Measurements from ENCODE around the gene VEGFC.

Gene VEGFC

GRCh38 chr4:176741253-176741652, 51.5 kb downstream of the VEGFC start:
- DNase-seq (ENCODE audit: insufficient read length, low spot score) = no peak
- FAIRE-seq = no peak
- no peak for TF ChIP-seq TAF1 (IDR thresholded peaks at IDR 0.05; ENCODE audit: low read depth, low read length)
- TF ChIP-seq POLR2A (IDR thresholded peaks at IDR 0.05; ENCODE audit: low read depth, low read length) = no peak
- no peak for TF ChIP-seq POU2F2 (IDR thresholded peaks at IDR 0.05; ENCODE audit: low read depth, low read length)
- no peak for TF ChIP-seq SPI1 (IDR thresholded peaks at IDR 0.05; ENCODE audit: low read depth, low read length)
- no peak for TF ChIP-seq PAX5 (IDR thresholded peaks at IDR 0.05; ENCODE audit: insufficient read depth, low read length, severe bottlenecking)
- no peak for TF ChIP-seq POLR2AphosphoS5 (IDR thresholded peaks at IDR 0.05; ENCODE audit: low read depth, low read length)

DNA sequence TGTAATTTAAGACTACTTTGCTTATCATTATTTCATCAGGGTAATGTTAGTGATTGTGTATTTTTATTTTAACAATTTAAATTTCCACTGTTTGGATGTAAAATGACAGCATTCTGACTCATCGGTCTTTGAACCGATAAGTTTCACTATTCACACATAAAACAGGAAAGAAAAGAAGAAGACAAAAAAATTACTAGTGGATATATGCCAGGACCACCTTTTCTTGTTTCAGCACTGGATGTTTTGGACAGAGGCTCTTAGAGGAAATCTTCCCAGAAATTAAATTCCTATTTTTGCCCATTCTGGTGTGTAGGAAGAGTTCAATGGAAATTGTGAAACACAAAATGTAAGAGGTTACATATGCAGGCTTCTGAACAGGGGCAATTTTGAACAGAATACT, 57.4 kb downstream of the VEGFC start:
- TF ChIP-seq POU2F2 (IDR thresholded peaks at IDR 0.05; ENCODE audit: low read depth, low read length) = no peak
- TF ChIP-seq POLR2AphosphoS5 (IDR thresholded peaks at IDR 0.05; ENCODE audit: low read depth, low read length) = no peak
- no peak for TF ChIP-seq TAF1 (IDR thresholded peaks at IDR 0.05; ENCODE audit: low read depth, low read length)
- TF ChIP-seq POLR2A (IDR thresholded peaks at IDR 0.05; ENCODE audit: low read depth, low read length) = no peak
- no peak for TF ChIP-seq SPI1 (IDR thresholded peaks at IDR 0.05; ENCODE audit: low read depth, low read length)
- TF ChIP-seq PAX5 (IDR thresholded peaks at IDR 0.05; ENCODE audit: insufficient read depth, low read length, severe bottlenecking) = no peak
- FAIRE-seq (no peak), DNase-seq (ENCODE audit: insufficient read length, low spot score) (no peak)

GRCh38 chr4:176734461-176734860, 58.3 kb downstream of the VEGFC start:
- DNase-seq (ENCODE audit: insufficient read length, low spot score) (no peak), FAIRE-seq (no peak)
- TF ChIP-seq SPI1 (IDR thresholded peaks at IDR 0.05; ENCODE audit: low read depth, low read length) (no peak), PAX5 (IDR thresholded peaks at IDR 0.05; ENCODE audit: insufficient read depth, low read length, severe bottlenecking) (no peak), POU2F2 (IDR thresholded peaks at IDR 0.05; ENCODE audit: low read depth, low read length) (no peak), POLR2AphosphoS5 (IDR thresholded peaks at IDR 0.05; ENCODE audit: low read depth, low read length) (no peak), TAF1 (IDR thresholded peaks at IDR 0.05; ENCODE audit: low read depth, low read length) (no peak), POLR2A (IDR thresholded peaks at IDR 0.05; ENCODE audit: low read depth, low read length) (no peak)

GRCh38 chr4:176729489-176729888, 63.2 kb downstream of the VEGFC start:
- no peak for FAIRE-seq
- no peak for TF ChIP-seq POLR2AphosphoS5 (IDR thresholded peaks at IDR 0.05; ENCODE audit: low read depth, low read length)
- no peak for TF ChIP-seq SPI1 (IDR thresholded peaks at IDR 0.05; ENCODE audit: low read depth, low read length)
- DNase-seq (ENCODE audit: insufficient read length, low spot score) = no peak

GRCh38 chr4:176726803-176727202, 65.9 kb downstream of the VEGFC start:
- TF ChIP-seq POLR2A (IDR thresholded peaks at IDR 0.05; ENCODE audit: low read depth, low read length) (no peak), TAF1 (IDR thresholded peaks at IDR 0.05; ENCODE audit: low read depth, low read length) (no peak), SPI1 (IDR thresholded peaks at IDR 0.05; ENCODE audit: low read depth, low read length) (no peak), POLR2AphosphoS5 (IDR thresholded peaks at IDR 0.05; ENCODE audit: low read depth, low read length) (no peak), POU2F2 (IDR thresholded peaks at IDR 0.05; ENCODE audit: low read depth, low read length) (no peak), PAX5 (IDR thresholded peaks at IDR 0.05; ENCODE audit: insufficient read depth, low read length, severe bottlenecking) (no peak)
- DNase-seq (ENCODE audit: insufficient read length, low spot score) (no peak), FAIRE-seq (no peak)

GRCh38 chr4:176721459-176721858, 71.3 kb downstream of the VEGFC start:
- no peak for FAIRE-seq
- no peak for DNase-seq (ENCODE audit: insufficient read length, low spot score)
- TF ChIP-seq SPI1 (IDR thresholded peaks at IDR 0.05; ENCODE audit: low read depth, low read length) (no peak), TAF1 (IDR thresholded peaks at IDR 0.05; ENCODE audit: low read depth, low read length) (no peak), POLR2AphosphoS5 (IDR thresholded peaks at IDR 0.05; ENCODE audit: low read depth, low read length) (no peak), POU2F2 (IDR thresholded peaks at IDR 0.05; ENCODE audit: low read depth, low read length) (no peak), POLR2A (IDR thresholded peaks at IDR 0.05; ENCODE audit: low read depth, low read length) (no peak), PAX5 (IDR thresholded peaks at IDR 0.05; ENCODE audit: insufficient read depth, low read length, severe bottlenecking) (no peak)

GRCh38 chr4:176718881-176719280, 73.8 kb downstream of the VEGFC start:
- no peak for FAIRE-seq
- TF ChIP-seq POU2F2 (IDR thresholded peaks at IDR 0.05; ENCODE audit: low read depth, low read length) = no peak
- no peak for TF ChIP-seq TAF1 (IDR thresholded peaks at IDR 0.05; ENCODE audit: low read depth, low read length)
- TF ChIP-seq SPI1 (IDR thresholded peaks at IDR 0.05; ENCODE audit: low read depth, low read length) = no peak
- TF ChIP-seq POLR2AphosphoS5 (IDR thresholded peaks at IDR 0.05; ENCODE audit: low read depth, low read length) = no peak
- TF ChIP-seq POLR2A (IDR thresholded peaks at IDR 0.05; ENCODE audit: low read depth, low read length) = no peak
- no peak for TF ChIP-seq PAX5 (IDR thresholded peaks at IDR 0.05; ENCODE audit: insufficient read depth, low read length, severe bottlenecking)
- no peak for DNase-seq (ENCODE audit: insufficient read length, low spot score)

- no peak for DNase-seq (ENCODE audit: insufficient read length, low spot score)
- no peak for FAIRE-seq
- TF ChIP-seq TAF1 (IDR thresholded peaks at IDR 0.05; ENCODE audit: low read depth, low read length) (no peak), POLR2AphosphoS5 (IDR thresholded peaks at IDR 0.05; ENCODE audit: low read depth, low read length) (no peak), POU2F2 (IDR thresholded peaks at IDR 0.05; ENCODE audit: low read depth, low read length) (no peak), POLR2A (IDR thresholded peaks at IDR 0.05; ENCODE audit: low read depth, low read length) (no peak), SPI1 (IDR thresholded peaks at IDR 0.05; ENCODE audit: low read depth, low read length) (no peak), PAX5 (IDR thresholded peaks at IDR 0.05; ENCODE audit: insufficient read depth, low read length, severe bottlenecking) (no peak)
Observed at GRCh38 chr4:176717237-176717636, 75.5 kb downstream of the VEGFC start.

- DNase-seq (ENCODE audit: insufficient read length, low spot score) (no peak), FAIRE-seq (no peak)
- no peak for TF ChIP-seq PAX5 (IDR thresholded peaks at IDR 0.05; ENCODE audit: insufficient read depth, low read length, severe bottlenecking)
- no peak for TF ChIP-seq POLR2A (IDR thresholded peaks at IDR 0.05; ENCODE audit: low read depth, low read length)
- no peak for TF ChIP-seq POLR2AphosphoS5 (IDR thresholded peaks at IDR 0.05; ENCODE audit: low read depth, low read length)
- no peak for TF ChIP-seq TAF1 (IDR thresholded peaks at IDR 0.05; ENCODE audit: low read depth, low read length)
- TF ChIP-seq SPI1 (IDR thresholded peaks at IDR 0.05; ENCODE audit: low read depth, low read length) = no peak
- TF ChIP-seq POU2F2 (IDR thresholded peaks at IDR 0.05; ENCODE audit: low read depth, low read length) = no peak
Observed at GRCh38 chr4:176709417-176709816, 83.3 kb downstream of the VEGFC start.

DNA sequence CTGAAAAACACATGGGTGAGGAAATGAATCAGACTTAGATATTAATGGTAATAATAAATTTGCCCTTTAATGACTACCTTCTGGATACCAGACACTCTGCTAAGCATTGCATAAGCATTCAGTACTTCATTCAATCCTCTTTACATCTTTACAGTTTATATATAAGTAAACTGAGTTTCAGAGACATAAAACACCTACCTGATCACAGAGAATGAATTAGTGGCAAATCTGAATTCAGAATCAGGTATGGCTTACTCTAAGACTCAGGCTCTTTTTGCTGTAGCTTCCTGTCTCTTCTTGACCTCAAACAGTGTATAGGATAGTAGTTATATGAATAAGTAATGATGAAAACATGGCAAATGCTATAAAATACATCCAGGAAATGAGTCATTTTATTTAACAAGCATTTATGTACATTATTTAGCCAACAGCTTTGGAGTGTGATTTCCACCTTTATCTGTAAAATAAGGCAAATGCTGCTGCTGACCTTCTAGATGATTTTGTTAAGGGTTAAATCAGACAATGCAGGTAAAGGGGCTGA, 83.9 kb downstream of the VEGFC start:
- TF ChIP-seq POU2F2 (IDR thresholded peaks at IDR 0.05; ENCODE audit: low read depth, low read length) = no peak
- no peak for TF ChIP-seq SPI1 (IDR thresholded peaks at IDR 0.05; ENCODE audit: low read depth, low read length)
- no peak for TF ChIP-seq TAF1 (IDR thresholded peaks at IDR 0.05; ENCODE audit: low read depth, low read length)
- no peak for TF ChIP-seq POLR2AphosphoS5 (IDR thresholded peaks at IDR 0.05; ENCODE audit: low read depth, low read length)
- TF ChIP-seq POLR2A (IDR thresholded peaks at IDR 0.05; ENCODE audit: low read depth, low read length) = no peak
- no peak for TF ChIP-seq PAX5 (IDR thresholded peaks at IDR 0.05; ENCODE audit: insufficient read depth, low read length, severe bottlenecking)
- FAIRE-seq = no peak
- no peak for DNase-seq (ENCODE audit: insufficient read length, low spot score)

Data from GM12891 (cell line).